Uterus (tissue), 4 donors: ENCODE data around the gene MLKL. TPM values are rescaled to one million over a fixed set of nuclear protein-coding genes. Genes with fewer than 3 reads are reported as not detected.
"Not testable (repeated sequence)": the region's sequence is repeated elsewhere in the genome, so short reads cannot be mapped to it uniquely, and the experiment has no call there.

Experiments
- DNase-seq, 2 donors: peaks; one replicate each; pipeline ENCODE4 v3.0.0-alpha.2; 2019 to 2020
- H3K27ac ChIP-seq, 2 donors: fragments of 200-600 bp; sonication (generic); 1 replicate in 1 of 2; 2 replicates in 1 of 2; pipeline ENCODE4 v1.5.1; 2016 to 2018
- H3K27me3 ChIP-seq, 2 donors: fragments of 200-600 bp; sonication (generic); one replicate each; pipeline ENCODE4 v1.5.1; 2018 to 2019; ENCODE audit warnings: control low read depth in 1 of 2
- H3K36me3 ChIP-seq, 2 donors: fragments of 200-600 bp; sonication (generic); one replicate each; pipeline ENCODE4 v1.5.1; 2019; ENCODE audit warnings: control low read depth in 1 of 2
- H3K4me1 ChIP-seq, 2 donors: fragments of 200-600 bp; sonication (generic); one replicate each; pipeline ENCODE4 v1.5.1; 2018 to 2019; ENCODE audit warnings: control low read depth in 1 of 2
- H3K4me3 ChIP-seq, 2 donors: fragments of 200-600 bp; sonication (generic); 1 replicate in 1 of 2; 2 replicates in 1 of 2; pipeline ENCODE4 v1.5.1; 2018 to 2019; ENCODE audit warnings: mild to moderate bottlenecking in 1 of 2
- H3K9me3 ChIP-seq, 2 donors: fragments of 200-600 bp; sonication (generic); one replicate each; pipeline ENCODE4 v1.5.1; 2019; ENCODE audit warnings: control low read depth in 1 of 2
- CTCF ChIP-seq, 4 experiments: fragments of 200-600 bp in 2 of 4; fragments of 450-650 bp in 2 of 4; sonication (generic) in 2 of 4; IDR thresholded peaks; one replicate each; pipeline ENCODE4 v1.5.1; 2016 to 2019; ENCODE audit warnings: antibody characterized with exemption in 4 of 4, mild to moderate bottlenecking in 2 of 4, moderate library complexity in 1 of 4
- POLR2A ChIP-seq, 2 donors: fragments of 450-650 bp; IDR thresholded peaks; one replicate each; pipeline ENCODE4 v1.6.1; 2016; ENCODE audit warnings: antibody characterized with exemption in 2 of 2, mild to moderate bottlenecking in 1 of 2, moderate library complexity in 1 of 2
- intact Hi-C: fragments of 100-400 bp; cut with DNase I; formaldehyde crosslinking; loops from one replicate; pipeline ENCODE4 v1.15.1; 2023; ENCODE audit warnings: low total_unique reads
- total RNA-seq, 4 donors: library from RNA; depleted of rRNA in 3 of 4; stranded (reverse); fragments of >200 nt in 3 of 4; gene quantifications; one replicate each; pipeline versions ENCODE4 v1.1.0 to v1.2.4, GENCODE V29; 2014 to 2023
- donor health status: DM: yes; HTN: yes; CAD: no.

The MLKL gene
- total RNA-seq, 4 donors from 2014 or later = 3.8 to 19.4 (median 7.6) TPM

DNA sequence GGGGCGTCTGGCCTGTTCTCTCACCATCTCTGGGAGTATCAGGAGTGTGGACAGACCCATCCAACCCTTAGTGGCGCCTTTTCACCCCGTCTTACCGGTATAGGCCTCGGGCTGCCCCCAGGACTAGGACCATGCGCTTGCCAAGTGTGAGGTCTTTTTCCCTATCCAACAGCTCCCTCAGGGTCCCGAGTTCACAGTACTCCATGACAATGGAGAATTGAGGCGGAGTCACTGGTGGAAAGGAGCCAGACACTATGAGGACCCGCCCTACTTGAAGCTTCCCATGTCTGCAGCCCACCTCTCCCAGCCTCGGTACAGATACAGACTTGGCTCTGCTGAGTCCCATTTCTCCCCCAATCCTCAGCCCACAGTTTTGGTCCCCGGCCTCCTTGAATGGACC is 18.1 kb downstream of the MLKL start:
- Histone ChIP-seq H3K36me3 (no peaks in the 10 kb centered on the region), H3K27me3 (no peaks in the 10 kb centered on the region), H3K27ac (no peak overlapping the region), H3K4me3 (no peak overlapping the region), H3K9me3 (no peaks in the 10 kb centered on the region), H3K4me1 (no peaks in the 10 kb centered on the region)
- no peak for DNase-seq
- intact Hi-C loops = no loop called here
- no peak for TF ChIP-seq CTCF (IDR thresholded peaks at IDR 0.05)
- no peak for TF ChIP-seq POLR2A (IDR thresholded peaks at IDR 0.05)

DNA sequence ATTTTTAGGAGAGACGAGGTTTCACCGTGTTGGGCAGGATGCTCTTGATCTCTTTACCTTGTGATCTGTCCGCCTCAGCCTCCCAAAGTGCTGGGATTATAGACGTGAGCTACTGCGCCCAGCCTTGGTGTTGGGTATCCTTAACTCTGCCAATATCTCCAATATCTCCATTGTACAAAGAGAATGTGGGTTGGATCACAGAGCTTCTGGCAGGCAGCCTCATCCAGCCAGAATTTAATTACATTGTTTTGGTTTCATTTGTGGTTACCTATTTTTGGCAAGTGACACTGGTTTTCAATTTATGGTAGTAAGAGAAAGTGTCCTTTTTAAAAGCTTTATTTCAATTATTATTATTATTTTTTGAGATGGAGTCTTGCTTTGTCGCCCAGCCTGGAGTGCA is 20.0 kb downstream of the MLKL start:
- no peak for DNase-seq
- intact Hi-C loops = no loop called here
- no peak for TF ChIP-seq CTCF (IDR thresholded peaks at IDR 0.05)
- TF ChIP-seq POLR2A (IDR thresholded peaks at IDR 0.05) = no peak

DNA sequence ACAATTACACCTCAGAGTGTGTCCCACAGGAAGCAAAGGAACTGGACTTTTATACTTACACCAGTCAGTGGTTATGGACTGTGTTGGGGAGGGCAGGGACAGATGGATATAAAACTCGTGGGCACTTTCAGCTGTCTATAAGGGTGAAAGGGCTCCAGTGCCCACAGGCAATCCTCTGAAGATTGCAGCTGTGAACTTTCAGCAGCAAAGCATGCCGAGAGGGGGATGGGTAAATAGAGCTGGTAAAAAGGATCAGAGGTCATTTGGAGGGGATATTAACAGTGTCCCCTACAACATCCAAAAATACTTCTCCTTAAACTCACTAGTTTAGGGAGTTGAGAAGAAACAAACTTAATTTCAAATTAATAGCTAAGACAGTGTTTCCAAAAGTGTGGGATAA is 20.7 kb downstream of the MLKL start:
- H3K36me3 ChIP-seq = no peaks in the 10 kb centered on the region
- no peak for DNase-seq
- no peak for TF ChIP-seq POLR2A (IDR thresholded peaks at IDR 0.05)
- TF ChIP-seq CTCF (IDR thresholded peaks at IDR 0.05) = no peak
- H3K4me1 ChIP-seq = no peaks in the 10 kb centered on the region
- no peaks in the 10 kb centered on the region for H3K27me3 ChIP-seq
- intact Hi-C loops = no loop called here
- no peaks in the 10 kb centered on the region for H3K9me3 ChIP-seq
- no peak overlapping the region for H3K27ac ChIP-seq
- H3K4me3 ChIP-seq = no peak overlapping the region

More for the DNA sequence above, 20.0 kb downstream of the MLKL start:
- Histone ChIP-seq H3K4me1 (no peaks in the 10 kb centered on the region), H3K4me3 (no peak overlapping the region), H3K9me3 (no peaks in the 10 kb centered on the region), H3K36me3 (no peaks in the 10 kb centered on the region), H3K27ac (no peak overlapping the region), H3K27me3 (no peaks in the 10 kb centered on the region)

GRCh38 chr16:74677868-74678267 is 22.8 kb downstream of the MLKL start:
- no peaks in the 10 kb centered on the region for H3K27me3 ChIP-seq
- no peak overlapping the region for H3K4me3 ChIP-seq
- H3K4me1 ChIP-seq = no peaks in the 10 kb centered on the region
- no peaks in the 10 kb centered on the region for H3K9me3 ChIP-seq
- H3K27ac ChIP-seq = no peak overlapping the region
- no peak for DNase-seq
- H3K36me3 ChIP-seq = no peaks in the 10 kb centered on the region
- intact Hi-C loops = no loop called here
- TF ChIP-seq POLR2A (IDR thresholded peaks at IDR 0.05) = no peak
- no peak for TF ChIP-seq CTCF (IDR thresholded peaks at IDR 0.05)

GRCh38 chr16:74673876-74674275 is 26.8 kb downstream of the MLKL start:
- no peak for DNase-seq
- Histone ChIP-seq H3K27ac (no peak overlapping the region), H3K4me3 (no peak overlapping the region), H3K36me3 (no peaks in the 10 kb centered on the region), H3K27me3 (no peaks in the 10 kb centered on the region), H3K9me3 (no peaks in the 10 kb centered on the region), H3K4me1 (no peaks in the 10 kb centered on the region)
- TF ChIP-seq CTCF (IDR thresholded peaks at IDR 0.05) (no peak), POLR2A (IDR thresholded peaks at IDR 0.05) (no peak)
- intact Hi-C loops = no loop called here

DNA sequence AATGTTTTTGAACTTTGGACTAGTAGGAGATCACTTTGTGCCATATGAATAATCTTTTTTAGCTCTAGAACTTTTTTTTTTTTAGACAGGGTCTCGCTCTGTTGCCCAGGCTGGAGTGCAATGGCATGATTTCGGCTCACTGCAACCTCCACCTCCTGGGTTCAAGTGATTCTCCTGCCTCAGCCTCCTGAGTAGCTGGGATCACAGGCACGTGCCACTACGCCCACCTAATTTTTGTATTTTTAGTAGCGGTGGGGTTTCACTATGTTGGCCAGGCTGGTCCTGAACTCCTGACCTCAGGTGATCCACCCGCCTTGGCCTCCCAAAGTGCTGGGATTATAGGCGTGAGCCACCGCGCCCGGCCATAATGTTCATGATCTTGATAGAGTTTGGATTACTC is 31.8 kb downstream of the MLKL start:
- H3K4me1 ChIP-seq, DNase-seq, H3K36me3 ChIP-seq, intact Hi-C loops, H3K27me3 ChIP-seq, H3K27ac ChIP-seq, H3K4me3 ChIP-seq, H3K9me3 ChIP-seq: not testable (repeated sequence)
